GM12801 (cell line): Measurements from ENCODE around the gene UTP4.

Experiments
- CTCF ChIP-seq: IDR thresholded peaks from one replicate; pipeline ENCODE4 v1.5.1; 2011; ENCODE audit warnings: control low read depth; ENCODE audit not compliant: insufficient read length; ENCODE audit errors: extremely low read depth

Gene UTP4

DNA sequence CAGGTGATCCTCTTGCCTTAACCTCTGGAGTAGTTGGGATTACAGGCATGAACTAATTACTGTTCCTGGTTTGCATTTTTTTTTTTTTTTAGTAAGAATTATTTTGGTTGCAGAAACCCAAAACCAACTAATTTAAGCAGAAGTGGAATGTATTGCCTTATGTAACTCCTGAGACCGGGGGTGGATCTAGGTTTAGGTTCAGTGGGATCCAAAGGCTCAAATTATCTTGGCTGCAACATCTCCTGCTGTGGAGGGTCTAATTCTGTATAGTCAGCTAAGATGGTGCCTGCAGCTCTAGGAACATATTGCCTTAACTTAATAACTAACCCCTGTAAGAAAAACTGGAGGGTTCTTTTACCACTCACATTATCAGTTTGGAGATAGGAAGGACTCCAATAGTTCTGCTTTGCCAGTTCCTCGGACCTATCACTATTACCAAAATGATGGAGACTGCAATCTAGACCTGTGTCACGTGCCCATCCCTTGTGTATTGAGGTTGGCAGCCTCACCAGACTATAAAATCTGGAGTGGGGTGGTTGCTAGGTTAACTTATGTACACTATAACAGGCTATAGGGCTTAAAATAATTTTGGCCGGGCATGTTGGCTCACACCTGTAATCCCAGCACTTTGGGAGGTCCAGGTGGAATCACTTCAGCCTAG, 63.0 kb downstream of the UTP4 start:
- no peak for TF ChIP-seq CTCF

DNA sequence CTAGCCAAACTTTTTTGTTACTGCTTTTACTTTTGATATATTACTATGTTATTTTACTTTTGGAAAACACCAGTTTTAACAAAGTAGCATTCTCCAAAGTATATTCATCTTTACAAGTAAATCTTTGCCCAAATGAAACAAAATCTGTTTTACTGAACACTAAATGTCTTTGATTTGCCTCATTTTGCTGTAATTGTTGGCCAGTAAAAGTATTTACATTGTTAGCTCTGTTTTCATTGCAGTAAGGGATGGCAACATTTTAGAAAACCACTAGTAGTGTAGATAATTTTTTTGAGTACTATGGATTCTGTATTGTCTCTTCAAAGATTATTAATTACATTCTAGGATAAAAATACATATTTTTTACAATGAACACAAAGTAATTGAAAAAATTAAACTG, 65.1 kb downstream of the UTP4 start:
- no peak for TF ChIP-seq CTCF

- no peak for TF ChIP-seq CTCF
These were observed 66.9 kb downstream of the UTP4 start for GRCh38 chr16:69199382-69199781.

- TF ChIP-seq CTCF, result no peak
These were observed 68.8 kb downstream of the UTP4 start for GRCh38 chr16:69201291-69201690.

DNA sequence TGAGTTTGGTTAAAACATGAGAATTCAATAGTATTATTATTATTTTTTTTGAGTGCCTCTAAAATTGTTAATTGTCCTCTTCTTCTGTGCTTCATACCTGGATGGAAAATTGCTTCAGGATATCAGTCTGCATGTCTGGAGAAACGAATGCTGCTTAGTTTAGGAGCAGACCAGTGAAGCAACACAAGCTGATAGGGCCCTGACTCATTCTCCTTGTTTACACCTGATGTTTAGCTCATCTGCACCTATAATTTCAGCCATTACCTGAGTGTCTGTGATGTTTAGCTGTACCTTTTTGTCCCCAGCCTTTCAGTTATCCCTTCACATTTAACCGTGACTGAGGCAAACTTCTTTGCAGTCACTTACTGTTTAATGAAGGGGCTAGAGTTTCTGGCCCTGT, 69.3 kb downstream of the UTP4 start:
- no peak for TF ChIP-seq CTCF

DNA sequence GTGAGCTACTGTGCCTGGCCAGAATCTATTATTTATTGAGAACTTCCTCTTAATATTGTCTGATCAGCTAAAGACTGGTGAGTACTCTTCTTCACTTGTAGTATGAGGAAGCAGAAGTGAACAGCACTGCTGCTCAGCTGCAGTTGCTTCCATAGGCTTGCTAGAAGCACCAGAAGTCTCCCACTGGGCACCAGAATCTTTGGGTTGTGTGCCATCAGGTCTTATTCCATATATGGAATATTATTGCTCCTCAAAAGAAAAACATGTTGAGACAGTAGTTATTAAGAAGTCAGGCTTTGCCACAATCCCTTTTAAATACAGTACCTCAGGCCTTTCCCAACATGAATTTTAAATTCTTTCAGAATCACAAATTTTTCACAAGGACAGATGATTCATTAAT, 71.7 kb downstream of the UTP4 start:
- no peak for TF ChIP-seq CTCF

GRCh38 chr16:69209735-69210134, 77.3 kb downstream of the UTP4 start:
- TF ChIP-seq CTCF, result no peak

GRCh38 chr16:69217433-69217832, 85.0 kb downstream of the UTP4 start:
- TF ChIP-seq CTCF, result no peak
